ENCODE results near the gene SATB2. TPM values are rescaled to one million over a fixed set of nuclear protein-coding genes. Genes with fewer than 3 reads are reported as not detected.

The SATB2 gene
- total RNA-seq, 1 donor from 2014 or later = 5.6 TPM

GRCh38 chr2:199257261-199258224 is 200.2 kb downstream of the SATB2 start:
- DNase-seq (ENCODE audit: low read depth) = no peak

- peak; percentile 46 for DNase-seq (ENCODE audit: low read depth)
These were observed 227.6 kb downstream of the SATB2 start for GRCh38 chr2:199230091-199230490.

- peak; percentile 93 for DNase-seq (ENCODE audit: low read depth)
These were observed 228.6 kb downstream of the SATB2 start for GRCh38 chr2:199228887-199229819.

GRCh38 chr2:199223791-199224190 is 233.9 kb downstream of the SATB2 start:
- peak; percentile 73 for DNase-seq (ENCODE audit: low read depth)

- no peak for DNase-seq (ENCODE audit: low read depth)
These were observed 236.8 kb downstream of the SATB2 start for GRCh38 chr2:199220920-199221319.

GRCh38 chr2:199219551-199219950 is 238.2 kb downstream of the SATB2 start:
- DNase-seq (ENCODE audit: low read depth) = no peak
